ENCODE data around the gene SND1. TPM values are rescaled to one million over a fixed set of nuclear protein-coding genes. Genes with fewer than 3 reads are reported as not detected.

SND1 gene
- polyA plus RNA-seq, 1 donor = 144 TPM

DNA sequence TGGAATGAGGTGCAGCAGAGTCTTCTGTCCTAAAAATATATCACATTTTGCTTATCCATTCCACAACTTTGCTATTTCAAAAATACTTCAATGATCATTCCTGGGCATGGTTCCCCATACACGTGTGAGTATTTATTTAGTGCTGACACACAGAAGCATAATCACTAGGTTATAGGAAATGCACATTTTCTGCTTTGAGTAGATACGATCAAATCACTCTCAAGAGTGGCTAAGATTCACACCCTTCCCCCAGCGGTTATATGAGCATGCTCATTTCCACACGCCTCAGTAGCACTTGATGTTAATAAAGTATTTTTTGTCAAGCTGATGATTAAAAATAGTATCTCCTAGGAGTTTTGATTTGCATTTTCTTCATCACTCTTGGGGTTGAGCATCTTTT is 472.8 kb downstream of the SND1 start:
- Histone ChIP-seq H3K4me3 (ENCODE audit: low read length) (no peak overlapping the region), H3K4me1 (ENCODE audit: control insufficient read depth, insufficient read depth, low read length) (no peaks in the 10 kb centered on the region), H3K9me3 (ENCODE audit: control insufficient read depth, low read depth, low read length) (no peaks in the 10 kb centered on the region), H3K27ac (ENCODE audit: low read length) (no peak overlapping the region), H3K36me3 (ENCODE audit: control insufficient read depth, insufficient read depth, low read length) (no peaks in the 10 kb centered on the region), H3K27me3 (ENCODE audit: control insufficient read depth, insufficient read depth, low read length) (peaks cover 25% of the 10 kb centered on the region)
- WGBS (ENCODE audit: insufficient coverage, low lambda C conversion rate) = no CpG with 5 or more reads among the region's 4 CpGs
- DNase-seq = no peak

DNA sequence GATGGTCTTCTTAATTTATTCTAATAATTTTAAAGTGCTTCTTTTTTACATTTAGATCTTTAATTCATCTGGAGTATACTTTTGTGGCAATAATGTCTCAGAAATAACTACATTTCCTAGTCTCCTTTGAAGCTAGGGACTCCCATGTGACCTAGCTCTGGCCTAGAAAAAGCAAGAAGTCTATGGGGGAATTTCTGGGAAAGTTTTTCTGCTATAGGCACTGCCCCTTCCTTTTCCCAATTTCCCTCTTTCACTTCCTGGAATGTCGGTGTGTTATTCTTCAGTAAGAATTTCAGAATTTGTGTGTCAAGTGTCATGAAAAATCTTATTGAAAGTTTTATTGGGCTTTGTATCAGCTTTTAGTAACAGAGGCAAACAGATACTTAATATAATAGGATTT is 473.8 kb downstream of the SND1 start:
- Histone ChIP-seq H3K27ac (ENCODE audit: low read length) (no peak overlapping the region), H3K4me3 (ENCODE audit: low read length) (no peak overlapping the region), H3K4me1 (ENCODE audit: control insufficient read depth, insufficient read depth, low read length) (no peaks in the 10 kb centered on the region), H3K27me3 (ENCODE audit: control insufficient read depth, insufficient read depth, low read length) (peaks cover 34% of the 10 kb centered on the region), H3K36me3 (ENCODE audit: control insufficient read depth, insufficient read depth, low read length) (no peaks in the 10 kb centered on the region), H3K9me3 (ENCODE audit: control insufficient read depth, low read depth, low read length) (no peaks in the 10 kb centered on the region)
- WGBS (ENCODE audit: insufficient coverage, low lambda C conversion rate) = no CpG with 5 or more reads among the region's 1 CpG
- DNase-seq = no peak

DNA sequence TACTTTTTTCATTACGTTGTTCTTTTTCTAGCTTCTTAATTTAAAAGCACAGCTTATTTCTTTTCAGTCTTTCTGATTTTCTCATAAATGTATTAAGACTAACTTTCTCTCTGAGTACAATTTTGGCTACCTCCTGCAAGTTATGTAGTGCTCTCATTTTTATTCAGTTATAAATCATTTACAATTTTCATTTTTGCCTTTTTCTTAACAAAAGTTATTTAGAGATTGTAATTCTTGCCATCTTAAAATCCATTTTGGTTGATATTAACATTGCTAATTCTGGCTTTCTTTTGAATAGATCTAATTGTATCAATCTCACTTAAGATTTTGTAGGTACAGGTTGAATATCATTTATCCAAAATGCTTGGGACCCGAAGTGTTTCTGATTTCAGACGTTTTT is 476.4 kb downstream of the SND1 start:
- Histone ChIP-seq H3K36me3 (ENCODE audit: control insufficient read depth, insufficient read depth, low read length) (no peaks in the 10 kb centered on the region), H3K9me3 (ENCODE audit: control insufficient read depth, low read depth, low read length) (no peaks in the 10 kb centered on the region), H3K27ac (ENCODE audit: low read length) (no peak overlapping the region), H3K27me3 (ENCODE audit: control insufficient read depth, insufficient read depth, low read length) (peaks cover 47% of the 10 kb centered on the region), H3K4me3 (ENCODE audit: low read length) (no peak overlapping the region), H3K4me1 (ENCODE audit: control insufficient read depth, insufficient read depth, low read length) (no peaks in the 10 kb centered on the region)
- 85% methylated on average over 1 of the region's 3 CpGs for WGBS (ENCODE audit: insufficient coverage, low lambda C conversion rate)
- no peak for DNase-seq

DNA sequence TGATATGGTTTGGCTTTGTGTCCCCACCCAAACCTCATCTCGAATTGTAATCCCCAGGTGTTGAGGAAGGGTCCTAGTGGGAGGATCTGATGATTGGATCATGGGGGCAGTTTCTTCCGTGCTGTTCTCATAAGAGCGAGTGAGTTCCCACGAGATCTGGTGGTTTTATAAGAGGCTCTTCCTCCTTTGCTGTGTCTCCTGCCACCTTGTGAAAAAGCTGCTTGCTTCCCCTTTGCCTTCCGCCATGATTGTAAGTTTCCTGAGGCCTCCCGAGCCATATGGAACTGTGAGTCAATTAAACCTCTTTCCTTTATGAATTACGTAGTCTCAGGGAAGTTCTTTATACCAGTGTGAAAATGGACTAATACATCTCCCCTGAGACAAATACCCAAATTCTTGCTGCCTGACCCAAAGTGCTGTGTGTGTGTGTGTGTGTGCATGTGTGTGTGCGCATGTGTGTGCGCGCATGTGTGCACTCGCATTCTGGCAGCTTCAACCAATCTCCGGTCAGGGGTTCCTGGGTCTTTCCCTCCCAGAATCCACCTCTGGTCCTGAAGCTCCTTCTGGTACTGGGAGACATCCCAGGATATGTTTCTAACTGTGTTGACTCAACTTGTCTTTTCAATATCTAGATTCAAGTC is 477.4 kb downstream of the SND1 start:
- DNase-seq = no peak
- Histone ChIP-seq H3K4me3 (ENCODE audit: low read length) (no peak overlapping the region), H3K9me3 (ENCODE audit: control insufficient read depth, low read depth, low read length) (peaks cover 3% of the 10 kb centered on the region), H3K4me1 (ENCODE audit: control insufficient read depth, insufficient read depth, low read length) (no peaks in the 10 kb centered on the region), H3K27me3 (ENCODE audit: control insufficient read depth, insufficient read depth, low read length) (peaks cover 49% of the 10 kb centered on the region), H3K27ac (ENCODE audit: low read length) (no peak overlapping the region), H3K36me3 (ENCODE audit: control insufficient read depth, insufficient read depth, low read length) (no peaks in the 10 kb centered on the region)
- WGBS (ENCODE audit: insufficient coverage, low lambda C conversion rate) = 100% methylated on average over 1 of the region's 12 CpGs

DNA sequence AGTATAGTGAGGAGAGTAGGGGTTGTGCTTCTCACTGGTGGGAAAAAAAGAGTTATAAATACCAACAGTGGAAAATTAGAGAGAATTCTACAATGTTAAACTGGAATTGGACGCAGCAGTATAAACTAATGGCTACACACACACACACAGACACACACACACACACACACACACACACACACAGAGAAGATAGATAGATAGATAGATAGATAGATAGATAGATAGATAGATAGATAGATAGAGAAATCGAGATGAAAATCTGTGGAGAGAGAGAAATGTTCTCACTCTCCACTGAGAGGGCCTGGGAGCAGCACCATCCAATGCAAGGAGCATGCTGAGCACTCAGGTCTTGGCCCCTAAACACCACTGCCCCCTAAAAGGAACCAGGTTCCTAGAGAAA is 479.1 kb downstream of the SND1 start:
- Histone ChIP-seq H3K27me3 (ENCODE audit: control insufficient read depth, insufficient read depth, low read length) (peaks cover 65% of the 10 kb centered on the region), H3K4me1 (ENCODE audit: control insufficient read depth, insufficient read depth, low read length) (peaks cover 8% of the 10 kb centered on the region), H3K36me3 (ENCODE audit: control insufficient read depth, insufficient read depth, low read length) (no peaks in the 10 kb centered on the region), H3K4me3 (ENCODE audit: low read length) (no peak overlapping the region), H3K9me3 (ENCODE audit: control insufficient read depth, low read depth, low read length) (peaks cover 6% of the 10 kb centered on the region), H3K27ac (ENCODE audit: low read length) (no peak overlapping the region)
- no CpG with 5 or more reads among the region's 2 CpGs for whole genome bisulfite sequencing (ENCODE audit: insufficient coverage, low lambda C conversion rate)
- no peak for DNase-seq

DNA sequence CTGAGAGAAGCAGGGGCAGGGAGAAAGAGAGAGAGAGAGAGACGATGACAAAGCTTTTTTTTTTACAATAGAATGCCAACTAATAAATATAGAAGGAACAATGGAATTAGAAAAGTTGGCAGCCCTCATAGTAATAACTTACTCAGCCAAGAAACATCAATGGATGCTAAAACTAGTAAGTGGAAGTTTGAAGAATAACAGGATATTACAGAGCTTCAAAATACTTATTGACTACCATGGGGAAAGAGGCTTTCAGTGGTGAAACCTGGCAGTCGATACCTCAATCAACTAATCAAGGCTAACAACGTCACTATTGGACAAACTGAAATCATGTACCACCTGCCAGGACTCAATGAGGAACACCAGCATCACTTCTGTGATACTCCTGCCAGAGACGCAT is 479.7 kb downstream of the SND1 start:
- Histone ChIP-seq H3K4me3 (ENCODE audit: low read length) (no peak overlapping the region), H3K36me3 (ENCODE audit: control insufficient read depth, insufficient read depth, low read length) (no peaks in the 10 kb centered on the region), H3K27ac (ENCODE audit: low read length) (no peak overlapping the region), H3K9me3 (ENCODE audit: control insufficient read depth, low read depth, low read length) (peaks cover 6% of the 10 kb centered on the region), H3K4me1 (ENCODE audit: control insufficient read depth, insufficient read depth, low read length) (peaks cover 11% of the 10 kb centered on the region), H3K27me3 (ENCODE audit: control insufficient read depth, insufficient read depth, low read length) (peaks cover 70% of the 10 kb centered on the region)
- 67% methylated on average over 2 of the region's 4 CpGs for WGBS (ENCODE audit: insufficient coverage, low lambda C conversion rate)
- DNase-seq = no peak

DNA sequence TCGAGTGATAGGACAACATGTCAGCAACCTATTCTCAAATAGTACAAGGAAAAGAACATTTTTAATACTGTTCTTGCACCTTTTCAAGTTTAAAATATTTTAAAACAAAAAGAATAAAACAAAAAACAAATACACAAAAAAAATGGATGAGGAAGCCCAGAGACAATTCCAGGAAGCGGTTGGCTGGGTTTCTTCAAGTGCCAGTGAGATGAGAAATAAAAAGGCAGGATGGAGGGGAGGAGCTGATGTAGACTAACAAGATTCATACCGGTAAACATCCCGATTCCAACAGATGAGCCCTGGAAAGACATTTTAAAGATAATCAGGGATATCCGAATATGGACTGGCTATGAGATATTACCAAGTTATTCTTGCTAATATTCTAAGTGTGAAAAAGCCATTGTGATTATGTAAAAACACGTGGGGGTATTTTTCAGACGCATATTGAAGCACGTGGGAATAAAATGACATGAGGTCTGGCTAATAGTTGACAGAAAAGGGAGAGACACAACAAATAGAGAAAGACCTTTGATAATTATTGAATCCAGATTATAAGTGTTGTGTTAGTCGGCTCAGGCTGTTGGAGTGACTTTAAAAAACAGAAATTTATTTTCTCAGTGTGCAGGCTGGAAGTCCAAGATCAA is 480.6 kb downstream of the SND1 start:
- H3K27ac ChIP-seq (ENCODE audit: low read length) = no peak overlapping the region
- H3K9me3 ChIP-seq (ENCODE audit: control insufficient read depth, low read depth, low read length) = peaks cover 6% of the 10 kb centered on the region
- H3K4me1 ChIP-seq (ENCODE audit: control insufficient read depth, insufficient read depth, low read length) = peaks cover 11% of the 10 kb centered on the region
- peaks cover 75% of the 10 kb centered on the region for H3K27me3 ChIP-seq (ENCODE audit: control insufficient read depth, insufficient read depth, low read length)
- WGBS (ENCODE audit: insufficient coverage, low lambda C conversion rate) = 72% methylated on average over 8 of the region's 9 CpGs
- no peak overlapping the region for H3K4me3 ChIP-seq (ENCODE audit: low read length)
- no peak for DNase-seq
- H3K36me3 ChIP-seq (ENCODE audit: control insufficient read depth, insufficient read depth, low read length) = no peaks in the 10 kb centered on the region

DNA sequence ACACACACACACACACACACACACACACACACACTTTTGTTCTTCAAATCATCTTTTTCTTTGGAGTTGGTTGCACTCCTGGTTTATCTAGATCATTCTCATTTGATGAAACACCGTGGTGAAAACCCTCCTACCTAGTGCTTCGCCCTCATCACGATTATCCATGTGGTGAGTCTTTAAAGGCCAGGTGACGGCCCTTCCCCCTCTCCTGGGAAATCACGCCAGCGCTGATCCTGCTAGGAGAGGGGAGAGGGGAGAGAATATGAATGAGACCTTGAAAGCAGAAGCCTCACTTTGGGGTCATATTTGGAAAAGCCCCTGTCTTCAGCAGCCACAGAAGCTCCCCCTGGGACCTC is 483.1 kb downstream of the SND1 start:
- WGBS (ENCODE audit: insufficient coverage, low lambda C conversion rate) = no CpG with 5 or more reads among the region's 6 CpGs
- no peaks in the 10 kb centered on the region for H3K36me3 ChIP-seq (ENCODE audit: control insufficient read depth, insufficient read depth, low read length)
- H3K9me3 ChIP-seq (ENCODE audit: control insufficient read depth, low read depth, low read length) = peaks cover 6% of the 10 kb centered on the region
- no peak overlapping the region for H3K27ac ChIP-seq (ENCODE audit: low read length)
- H3K4me3 ChIP-seq (ENCODE audit: low read length) = peak overlapping the region; percentile 23
- peaks cover 11% of the 10 kb centered on the region for H3K4me1 ChIP-seq (ENCODE audit: control insufficient read depth, insufficient read depth, low read length)
- H3K27me3 ChIP-seq (ENCODE audit: control insufficient read depth, insufficient read depth, low read length) = peaks cover 82% of the 10 kb centered on the region
- peak in 1 of 2 donors; percentile 19 for DNase-seq

DNA sequence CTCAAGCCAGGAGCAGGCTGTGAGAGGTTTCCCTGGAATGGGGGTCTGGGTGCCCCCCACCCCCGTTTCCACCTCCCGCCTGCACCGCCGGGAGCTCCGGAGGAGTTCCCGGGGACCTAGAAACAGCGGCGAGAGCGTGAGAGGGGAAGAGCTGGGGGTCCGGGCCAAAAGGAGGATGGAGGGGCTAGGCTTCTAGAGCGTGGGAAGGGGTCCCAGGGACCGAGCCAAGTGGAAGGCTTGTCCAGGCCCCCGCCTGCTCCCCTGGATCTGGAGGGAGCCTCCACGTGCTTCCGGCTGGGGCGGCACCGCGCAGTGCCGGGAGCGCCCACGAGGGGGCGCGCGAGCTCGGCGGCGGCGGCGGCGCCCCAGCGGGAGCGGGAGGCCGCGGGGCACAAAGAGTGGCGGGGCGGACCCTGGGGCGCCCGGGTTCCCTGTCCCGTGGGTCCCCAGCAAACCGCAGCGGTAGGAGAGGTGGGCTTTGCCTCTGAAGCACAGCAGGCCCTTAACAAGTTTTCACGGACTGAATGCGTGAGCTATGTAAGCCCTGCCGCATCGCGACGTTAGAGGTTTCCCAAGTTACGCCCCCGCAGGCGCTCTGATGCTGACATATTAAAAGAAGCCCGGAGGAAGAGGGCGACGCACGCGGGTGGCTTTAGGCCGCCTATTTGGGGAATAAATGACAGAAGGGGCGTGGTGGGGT is 483.7 kb downstream of the SND1 start:
- peaks cover 11% of the 10 kb centered on the region for H3K4me1 ChIP-seq (ENCODE audit: control insufficient read depth, insufficient read depth, low read length)
- WGBS (ENCODE audit: insufficient coverage, low lambda C conversion rate) = no CpG with 5 or more reads among the region's 57 CpGs
- no peak overlapping the region for H3K27ac ChIP-seq (ENCODE audit: low read length)
- peaks cover 6% of the 10 kb centered on the region for H3K9me3 ChIP-seq (ENCODE audit: control insufficient read depth, low read depth, low read length)
- peak overlapping the region; percentile 41 for H3K4me3 ChIP-seq (ENCODE audit: low read length)
- peak in 1 of 2 donors; percentile 64 for DNase-seq
- peaks cover 80% of the 10 kb centered on the region for H3K27me3 ChIP-seq (ENCODE audit: control insufficient read depth, insufficient read depth, low read length)
- H3K36me3 ChIP-seq (ENCODE audit: control insufficient read depth, insufficient read depth, low read length) = no peaks in the 10 kb centered on the region

DNA sequence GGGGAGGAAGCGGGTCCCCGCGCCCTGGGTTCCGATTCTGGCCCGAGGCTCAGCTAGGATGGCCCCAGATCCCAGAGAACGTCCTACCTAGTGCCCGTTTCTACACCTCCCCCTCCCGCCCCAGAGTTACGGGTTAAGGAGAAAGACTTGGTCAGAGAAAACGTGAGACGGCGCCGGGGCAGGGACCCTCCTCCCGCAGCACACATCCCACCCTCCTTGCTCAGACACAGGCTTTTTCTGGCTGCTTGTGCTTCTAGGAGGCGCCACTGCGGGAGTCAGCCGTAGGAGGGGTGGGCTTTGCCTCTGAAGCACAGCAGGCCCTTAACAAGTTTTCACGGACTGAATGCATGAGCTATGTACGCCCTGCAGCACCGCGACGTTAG is 484.2 kb downstream of the SND1 start:
- Histone ChIP-seq H3K4me3 (ENCODE audit: low read length) (peak overlapping the region; percentile 41), H3K4me1 (ENCODE audit: control insufficient read depth, insufficient read depth, low read length) (peaks cover 11% of the 10 kb centered on the region), H3K27ac (ENCODE audit: low read length) (no peak overlapping the region), H3K27me3 (ENCODE audit: control insufficient read depth, insufficient read depth, low read length) (peaks cover 81% of the 10 kb centered on the region), H3K36me3 (ENCODE audit: control insufficient read depth, insufficient read depth, low read length) (no peaks in the 10 kb centered on the region), H3K9me3 (ENCODE audit: control insufficient read depth, low read depth, low read length) (peaks cover 6% of the 10 kb centered on the region)
- no CpG with 5 or more reads among the region's 22 CpGs for WGBS (ENCODE audit: insufficient coverage, low lambda C conversion rate)
- DNase-seq = peak in 1 of 2 donors; percentile 7

All from large intestine (tissue), 3 donors.